B cell (primary cell): ENCODE data around the gene HPCAL4.

Experiments
- CTCF ChIP-seq: fragments of 200-600 bp; IDR thresholded peaks from one replicate; pipeline ENCODE4 v1.8.0; 2022; ENCODE audit warnings: antibody characterized with exemption, mild to moderate bottlenecking
- EZH2 ChIP-seq: IDR thresholded peaks from 2 replicates; pipeline ENCODE4 v1.6.1; 2012; ENCODE audit warnings: borderline replicate concordance, low read depth, mild to moderate bottlenecking, moderate library complexity, low read length; ENCODE audit not compliant: insufficient read depth, poor library complexity, severe bottlenecking

GRCh38 chr1:39690225-39690624 is 1.0 kb downstream of the HPCAL4 start:
- no peak for TF ChIP-seq CTCF
- no peak for TF ChIP-seq EZH2
